Thyroid gland (tissue), 4 donors: ENCODE measurements around the gene GNG13.

Experiments
- POLR2A ChIP-seq, 2 donors: fragments of 450-650 bp; IDR thresholded peaks; one replicate each; pipeline ENCODE4 v1.6.1; 2017; ENCODE audit warnings: antibody characterized with exemption in 2 of 2, mild to moderate bottlenecking in 2 of 2, moderate library complexity in 1 of 2
- TF ChIP-seq, protein P1 (sequence below), 6 experiments: fragments of 200-600 bp in 3 of 6; fragments of 450-650 bp in 3 of 6; sonication (generic) in 3 of 6; IDR thresholded peaks; one replicate each; pipeline ENCODE4 v1.5.1; 2016 to 2019; ENCODE audit warnings: antibody characterized with exemption in 6 of 6, mild to moderate bottlenecking in 2 of 6, inconsistent platforms in 1 of 6, moderate library complexity in 1 of 6

GRCh38 chr16:830871-831570, 30.5 kb upstream of the GNG13 start:
- TF ChIP-seq, protein P1, sequence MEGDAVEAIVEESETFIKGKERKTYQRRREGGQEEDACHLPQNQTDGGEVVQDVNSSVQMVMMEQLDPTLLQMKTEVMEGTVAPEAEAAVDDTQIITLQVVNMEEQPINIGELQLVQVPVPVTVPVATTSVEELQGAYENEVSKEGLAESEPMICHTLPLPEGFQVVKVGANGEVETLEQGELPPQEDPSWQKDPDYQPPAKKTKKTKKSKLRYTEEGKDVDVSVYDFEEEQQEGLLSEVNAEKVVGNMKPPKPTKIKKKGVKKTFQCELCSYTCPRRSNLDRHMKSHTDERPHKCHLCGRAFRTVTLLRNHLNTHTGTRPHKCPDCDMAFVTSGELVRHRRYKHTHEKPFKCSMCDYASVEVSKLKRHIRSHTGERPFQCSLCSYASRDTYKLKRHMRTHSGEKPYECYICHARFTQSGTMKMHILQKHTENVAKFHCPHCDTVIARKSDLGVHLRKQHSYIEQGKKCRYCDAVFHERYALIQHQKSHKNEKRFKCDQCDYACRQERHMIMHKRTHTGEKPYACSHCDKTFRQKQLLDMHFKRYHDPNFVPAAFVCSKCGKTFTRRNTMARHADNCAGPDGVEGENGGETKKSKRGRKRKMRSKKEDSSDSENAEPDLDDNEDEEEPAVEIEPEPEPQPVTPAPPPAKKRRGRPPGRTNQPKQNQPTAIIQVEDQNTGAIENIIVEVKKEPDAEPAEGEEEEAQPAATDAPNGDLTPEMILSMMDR (IDR thresholded peaks at IDR 0.05), result no peak
- TF ChIP-seq POLR2A (IDR thresholded peaks at IDR 0.05), result no peak
